SIG-M5 (cell line): ENCODE data around the gene POLR1A.

Source experiments
- DNase-seq: peaks from one replicate; lab custom pipeline; 2025; lab: John Stamatoyannopoulos, UW

Gene POLR1A

GRCh38 chr2:86064006-86064405 lies 41.7 kb downstream of the POLR1A start:
- DNase-seq: no peak

DNA sequence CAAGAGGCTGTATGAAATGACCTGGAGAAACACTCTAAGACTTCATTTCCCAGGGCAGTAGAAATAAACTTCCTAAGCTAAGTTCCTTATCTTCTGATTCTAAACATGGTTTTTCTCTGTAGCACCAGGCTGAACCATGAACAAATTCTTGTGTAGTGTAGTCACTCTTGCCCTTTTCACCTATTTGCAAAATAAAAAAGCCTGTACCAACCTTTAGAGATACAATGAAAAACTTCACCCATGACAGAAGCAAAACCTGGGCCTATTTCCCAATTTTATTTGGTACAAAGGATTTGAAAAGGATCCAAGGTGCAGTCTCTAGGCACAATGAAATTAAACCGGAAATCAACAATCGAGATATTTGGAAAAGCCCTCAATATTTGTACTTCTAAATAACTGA lies 43.6 kb downstream of the POLR1A start:
- DNase-seq: no peak

DNA sequence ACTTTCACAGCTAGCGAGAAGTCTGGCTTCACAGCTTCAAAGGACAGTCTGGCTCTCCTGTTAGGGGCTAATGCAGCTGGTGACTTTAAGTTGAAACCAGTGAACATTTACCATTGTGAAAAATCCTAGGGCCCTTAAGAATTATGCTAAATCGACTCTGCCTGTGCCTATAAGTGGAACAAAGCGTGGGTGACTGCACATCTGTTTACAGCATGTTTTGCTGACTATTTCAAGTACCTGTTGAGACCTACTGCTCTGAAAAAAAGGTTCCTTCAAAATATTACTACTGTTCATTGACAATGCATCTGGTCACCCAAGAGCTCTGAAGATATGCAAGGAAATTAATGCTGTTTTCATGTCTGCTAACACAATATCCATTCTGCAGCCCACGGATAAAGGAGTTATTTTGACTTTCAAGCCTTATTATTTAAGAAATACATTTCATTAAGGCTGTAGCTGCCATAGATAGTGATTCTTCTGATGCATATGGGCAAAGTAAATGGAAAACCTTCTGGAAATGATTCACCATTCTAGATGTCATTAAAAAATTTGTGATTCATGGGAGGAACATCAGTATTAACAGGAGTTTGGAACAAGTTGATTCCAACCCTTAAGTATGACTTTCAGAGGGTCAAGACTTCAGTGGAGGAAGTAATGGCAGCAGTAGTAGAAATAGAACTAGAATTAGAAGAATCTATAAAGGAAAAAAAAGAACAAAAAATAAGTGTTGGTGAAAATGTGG lies 48.9 kb downstream of the POLR1A start:
- no peak for DNase-seq

DNA sequence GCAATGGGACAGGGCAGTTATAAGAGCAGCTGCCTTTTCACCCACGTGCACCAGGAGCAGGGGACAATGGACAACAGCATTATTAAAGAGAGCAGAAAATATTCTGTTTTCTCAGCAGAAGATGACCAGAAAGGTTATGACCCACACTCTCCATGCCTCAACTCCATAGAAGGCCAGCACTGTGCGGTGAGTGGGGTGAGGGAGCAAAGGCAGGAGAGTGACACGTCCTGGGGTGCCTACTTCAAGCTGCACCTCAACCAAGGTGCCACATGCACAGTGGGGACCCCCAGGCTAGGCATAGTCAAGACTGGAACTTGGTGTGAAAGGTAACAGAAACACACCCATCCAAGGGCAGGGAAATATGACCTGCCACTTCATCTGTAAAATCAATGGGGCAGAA lies 50.4 kb downstream of the POLR1A start:
- DNase-seq: no peak

DNA sequence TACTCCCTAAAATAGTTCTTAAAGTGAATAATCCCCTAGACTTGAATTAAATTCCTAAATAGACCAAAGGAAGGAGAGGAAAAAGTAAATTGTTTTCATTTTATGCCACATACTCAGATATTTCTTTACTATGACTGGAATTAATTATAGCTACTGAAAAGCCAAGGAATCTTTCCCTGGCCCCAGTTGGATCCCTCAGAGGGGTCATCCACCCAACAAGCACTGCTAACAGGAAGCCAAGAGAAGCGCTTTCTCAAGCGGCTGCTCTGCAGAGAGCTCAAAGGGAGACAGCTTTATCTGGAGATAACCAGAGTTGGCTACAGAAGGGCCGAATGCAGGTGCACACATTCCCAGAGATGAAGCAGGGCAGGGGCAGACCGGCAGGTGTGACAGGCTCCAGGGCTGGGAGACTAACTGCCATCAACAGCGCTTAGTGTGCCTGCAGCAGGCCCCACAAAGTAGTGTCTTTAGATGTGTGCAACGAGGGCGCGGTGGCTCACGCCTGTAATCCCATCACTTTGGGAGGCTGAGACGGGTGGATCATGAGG lies 51.1 kb downstream of the POLR1A start:
- DNase-seq: no peak

DNA sequence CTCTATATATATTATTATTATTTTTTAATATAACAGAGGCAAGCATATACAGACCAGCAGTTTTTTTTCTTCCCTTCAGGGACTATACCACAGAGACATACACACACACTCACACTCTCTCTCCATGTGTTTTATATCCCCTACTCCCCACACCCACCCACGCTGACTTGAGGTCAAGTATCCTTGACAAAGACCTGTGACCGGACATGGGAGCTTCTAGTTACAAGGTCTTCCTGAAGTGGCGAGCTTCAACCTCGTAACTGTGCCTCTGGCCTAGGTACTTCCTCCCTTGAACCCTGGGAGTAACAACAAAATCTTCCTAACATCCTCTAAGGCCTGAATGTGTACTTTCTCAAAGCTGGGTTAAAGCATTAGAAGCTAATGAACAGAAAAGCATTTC lies 52.5 kb downstream of the POLR1A start:
- DNase-seq: no peak

GRCh38 chr2:86052676-86053075 lies 53.0 kb downstream of the POLR1A start:
- no peak for DNase-seq

DNA sequence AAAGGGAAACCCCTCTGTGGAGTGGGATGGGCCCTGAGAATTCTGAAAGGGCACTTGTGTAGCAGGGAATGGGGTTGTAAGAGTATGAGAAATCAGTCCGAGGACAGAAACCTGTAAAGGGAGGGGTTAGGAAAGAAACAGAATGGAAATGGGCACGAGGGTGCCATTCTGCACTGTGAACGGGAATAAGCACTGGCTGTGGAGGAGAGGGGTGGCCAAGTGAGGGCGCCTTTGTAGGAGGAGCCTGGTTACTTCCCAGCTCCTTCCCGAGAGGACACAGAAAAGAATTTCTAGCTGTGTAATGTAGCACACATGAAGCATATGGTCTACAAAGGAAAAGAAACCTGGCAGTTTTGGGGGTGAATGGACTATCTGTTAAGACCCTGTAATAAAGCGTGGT lies 53.4 kb downstream of the POLR1A start:
- no peak for DNase-seq

GRCh38 chr2:86050301-86050700 lies 55.4 kb downstream of the POLR1A start:
- no peak for DNase-seq

- no peak for DNase-seq
Measured at GRCh38 chr2:86049529-86049928, 56.2 kb downstream of the POLR1A start.

GRCh38 chr2:86048888-86049287 lies 56.8 kb downstream of the POLR1A start:
- no peak for DNase-seq

DNA sequence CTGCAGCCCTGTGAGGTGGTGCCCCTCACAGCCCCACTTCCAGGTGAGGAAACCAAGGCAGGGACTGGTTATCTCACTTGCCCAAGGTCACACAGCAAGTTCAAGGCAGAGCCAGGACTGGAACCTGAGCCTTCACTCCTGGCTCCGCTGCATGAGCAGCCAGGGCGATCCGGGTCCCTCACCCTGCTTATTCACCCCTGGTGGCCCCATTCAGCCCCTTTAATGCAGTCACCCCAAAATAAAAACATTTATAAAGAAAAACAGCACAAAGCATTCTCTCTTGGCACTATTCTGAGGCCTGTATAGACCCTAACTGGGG lies 57.3 kb downstream of the POLR1A start:
- no peak for DNase-seq

DNA sequence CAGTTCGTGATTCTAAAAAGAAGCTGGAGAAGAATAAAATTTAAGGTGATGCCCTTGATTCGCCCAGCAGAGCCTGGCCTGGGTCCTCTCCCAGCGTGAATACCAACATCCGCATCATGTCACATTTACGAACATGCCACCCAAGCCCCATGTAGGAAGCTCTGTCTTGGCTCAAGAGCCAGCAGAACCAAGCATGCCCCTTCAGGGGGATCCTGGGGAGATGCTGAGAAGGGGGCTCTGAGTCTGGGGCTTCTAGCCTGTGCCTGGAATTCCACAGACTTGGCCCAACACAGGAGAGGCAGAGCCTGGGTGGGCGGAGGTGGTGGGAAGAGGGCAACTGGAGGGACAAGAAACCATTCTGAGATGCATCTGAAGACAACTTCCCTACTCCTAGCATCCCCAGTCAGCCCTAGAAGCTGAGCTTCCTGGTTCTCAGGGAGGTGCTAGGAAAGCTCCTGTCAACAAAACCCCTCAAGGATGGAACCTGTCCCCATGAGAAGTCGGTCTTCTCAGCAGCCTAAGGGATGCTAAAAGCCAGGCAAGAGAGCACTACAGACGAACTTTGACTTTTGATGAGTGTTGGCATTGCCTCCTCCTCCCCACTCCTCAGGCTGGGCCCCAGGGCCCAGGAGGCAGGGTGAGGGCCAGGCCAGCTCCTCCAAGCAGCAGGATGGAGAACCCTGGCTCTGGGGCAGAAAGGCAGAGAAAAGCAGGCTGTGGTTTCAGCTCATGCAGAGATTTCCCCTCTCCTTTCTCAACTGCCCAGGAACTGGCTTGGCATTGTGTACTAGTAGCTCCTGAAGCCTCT lies 57.9 kb downstream of the POLR1A start:
- DNase-seq: no peak

- DNase-seq: no peak
Measured at GRCh38 chr2:86045541-86045940, 60.1 kb downstream of the POLR1A start.

DNA sequence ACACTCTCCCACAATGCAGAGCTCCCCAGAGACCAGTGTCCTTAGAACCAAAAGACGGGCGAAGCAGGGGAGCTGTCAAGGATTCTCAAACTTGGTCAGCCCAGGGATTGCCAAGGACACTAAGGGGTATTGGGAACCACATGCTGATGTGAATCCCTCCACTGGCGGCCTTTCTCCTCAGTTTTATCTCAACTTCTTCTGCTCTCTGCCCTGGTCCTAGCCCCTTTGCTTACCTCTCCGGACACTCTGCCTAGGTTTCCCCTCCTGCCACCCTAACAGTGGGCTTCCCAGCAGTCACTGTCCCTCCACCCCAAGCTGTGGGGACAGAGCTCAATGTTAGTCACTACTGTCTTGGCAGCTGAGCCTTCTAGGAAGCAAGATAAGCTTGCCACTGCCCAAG lies 61.1 kb downstream of the POLR1A start:
- DNase-seq: no peak

- no peak for DNase-seq
Measured at GRCh38 chr2:86044045-86044444, 61.6 kb downstream of the POLR1A start.

GRCh38 chr2:86042256-86043168 lies 63.2 kb downstream of the POLR1A start:
- no peak for DNase-seq

- no peak for DNase-seq
Measured at GRCh38 chr2:86039963-86040655, 65.6 kb downstream of the POLR1A start.

DNA sequence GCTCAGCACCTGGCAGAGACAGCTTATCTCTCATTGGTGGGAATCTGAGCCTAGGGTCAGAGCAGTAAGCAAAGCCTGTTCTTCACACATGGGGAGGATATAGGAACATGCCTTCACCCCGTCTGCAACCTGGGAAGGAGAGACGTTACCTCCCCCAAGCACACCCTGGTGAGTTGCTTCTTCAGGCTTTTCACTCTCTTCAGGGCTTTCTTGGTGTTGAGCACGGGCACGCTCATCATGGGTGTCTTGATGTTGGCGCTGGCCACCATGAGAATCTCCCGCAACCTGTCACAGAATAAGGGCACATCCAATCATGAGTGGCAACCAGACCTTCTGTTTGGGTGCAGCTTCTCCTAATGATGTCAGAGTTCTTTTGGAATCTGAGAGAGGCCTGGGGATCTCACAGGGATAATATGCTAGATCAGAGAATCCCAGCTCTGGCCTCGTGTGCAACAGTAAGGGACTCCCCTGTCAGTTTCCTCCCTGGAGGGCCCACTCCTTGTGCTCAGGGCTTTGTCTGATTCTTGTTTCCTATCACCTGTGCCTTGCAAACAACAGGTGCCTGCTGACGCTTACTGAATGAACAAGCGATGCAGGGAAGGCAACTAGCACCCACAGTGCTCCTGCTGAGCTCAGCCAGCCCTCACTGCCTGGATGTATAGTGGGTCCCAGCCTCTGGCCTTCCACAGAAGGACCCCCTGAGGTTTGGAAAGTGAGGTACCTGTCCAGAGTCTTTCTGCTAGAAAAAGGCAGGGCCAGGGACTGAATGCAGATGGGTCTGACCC lies 66.3 kb downstream of the POLR1A start:
- DNase-seq: no peak

GRCh38 chr2:86038291-86039081 lies 67.2 kb downstream of the POLR1A start:
- no peak for DNase-seq
